Left lung (tissue), 10 donors: Measurements from ENCODE around the gene SMC4. TPM values are rescaled to one million over a fixed set of nuclear protein-coding genes. Genes with fewer than 3 reads are reported as not detected.
A peak's percentile ranks its signal among the peaks of the same experiment; 100 is the strongest.

ENCODE experiments used
- ATAC-seq: fragments of 200-7000 bp; cut with Tn5 transposase; one replicate; pipeline ENCODE4 v1.9.1; 2020; ENCODE audit warnings: moderate library complexity
- DNase-seq, 4 donors: peaks; one replicate each; pipeline ENCODE4 v3.0.0-alpha.2; 2013 to 2020
- H3K27ac ChIP-seq, 2 donors: fragments of 200-600 bp; sonication (generic) in 1 of 2; one replicate each; pipeline versions ENCODE4 v1.5.0 to v1.8.0; 2020 to 2021
- H3K27me3 ChIP-seq, 2 donors: fragments of 200-600 bp; sonication (generic) in 1 of 2; one replicate each; pipeline versions ENCODE4 v1.5.0 to v1.8.0; 2020 to 2021
- H3K36me3 ChIP-seq, 2 donors: fragments of 200-600 bp; sonication (generic) in 1 of 2; one replicate each; pipeline versions ENCODE4 v1.5.0 to v1.8.0; 2020 to 2021
- H3K4me1 ChIP-seq, 2 donors: fragments of 200-600 bp; one replicate each; pipeline ENCODE4 v1.8.0; 2021
- H3K4me3 ChIP-seq, 2 donors: fragments of 200-600 bp; sonication (generic) in 1 of 2; one replicate each; pipeline versions ENCODE4 v1.5.0 to v1.8.0; 2020 to 2021; ENCODE audit warnings: mild to moderate bottlenecking in 1 of 2
- H3K9me3 ChIP-seq, 2 donors: fragments of 200-600 bp; sonication (generic) in 1 of 2; one replicate each; pipeline versions ENCODE4 v1.5.0 to v1.8.0; 2020 to 2021
- CTCF ChIP-seq, 2 donors: fragments of 200-600 bp; sonication (generic) in 1 of 2; IDR thresholded peaks; one replicate each; pipeline versions ENCODE4 v1.5.0 to v1.8.0; 2021; ENCODE audit warnings: antibody characterized with exemption in 2 of 2
- intact Hi-C, 2 donors: fragments of 100-400 bp; cut with DNase I; formaldehyde crosslinking; loops; one replicate each; pipeline versions ENCODE4 v1.11.2 to v1.14.2; 2022
- polyA plus RNA-seq, 6 donors: library from polyadenylated mRNA; unstranded; fragments of 120-200 nt; gene quantifications; one replicate each; pipeline ENCODE4 v1.2.1, GENCODE V29; 2013; ENCODE audit not compliant: insufficient read length in 6 of 6
- total RNA-seq, 2 donors: library from RNA; stranded (reverse); fragmentation: NEBNext Ultra II Directional; extraction: Animal tissue kit (Norgen Biotek cat#: 25700); gene quantifications; one replicate each; pipeline ENCODE4 v1.2.1, GENCODE V29; 2021
- donor health status: DM: no; HTN: yes; CAD: no.
- donor health status: DM: no; HTN: no; CAD: no.

Gene SMC4
- total and polyA plus RNA-seq, 8 donors = 68.6 to 224 (median 142) TPM

GRCh38 chr3:160368804-160369203 lies 30.6 kb upstream of the SMC4 start:
- TF ChIP-seq CTCF (IDR thresholded peaks at IDR 0.05) = no peak
- H3K9me3 ChIP-seq = no peaks in the 10 kb centered on the region
- no peaks in the 10 kb centered on the region for H3K4me1 ChIP-seq
- ATAC-seq (peak; percentile 11), DNase-seq (no peak)
- H3K36me3 ChIP-seq = no peaks in the 10 kb centered on the region
- intact Hi-C loops = no loop called here
- H3K27me3 ChIP-seq = no peaks in the 10 kb centered on the region
- H3K4me3 ChIP-seq = no peak overlapping the region
- peak overlapping the region; percentile 10 to 49 for H3K27ac ChIP-seq

- Histone ChIP-seq H3K4me1 (no peaks in the 10 kb centered on the region), H3K27me3 (no peaks in the 10 kb centered on the region), H3K9me3 (no peaks in the 10 kb centered on the region), H3K27ac (peak overlapping the region; percentile 10 to 49), H3K4me3 (no peak overlapping the region), H3K36me3 (no peaks in the 10 kb centered on the region)
- DNase-seq = no peak
- intact Hi-C loops = no loop called here
- ATAC-seq = peak; percentile 22
- no peak for TF ChIP-seq CTCF (IDR thresholded peaks at IDR 0.05)
These were observed 29.7 kb upstream of the SMC4 start for GRCh38 chr3:160369784-160370183.

GRCh38 chr3:160370987-160371857 lies 28.2 kb upstream of the SMC4 start:
- no peaks in the 10 kb centered on the region for H3K4me1 ChIP-seq
- DNase-seq (peak in 2 of 4 donors; percentile 46 to 58), ATAC-seq (peak; percentile 84)
- no peak for TF ChIP-seq CTCF (IDR thresholded peaks at IDR 0.05)
- peak overlapping the region; percentile 10 to 49 for H3K27ac ChIP-seq
- H3K36me3 ChIP-seq = no peaks in the 10 kb centered on the region
- H3K27me3 ChIP-seq = no peaks in the 10 kb centered on the region
- no peaks in the 10 kb centered on the region for H3K9me3 ChIP-seq
- intact Hi-C loops = no loop called here
- no peak overlapping the region for H3K4me3 ChIP-seq

- ATAC-seq (no peak), DNase-seq (no peak)
- intact Hi-C loops = no loop called here
- Histone ChIP-seq H3K4me1 (no peaks in the 10 kb centered on the region), H3K27me3 (no peaks in the 10 kb centered on the region), H3K27ac (no peak overlapping the region), H3K36me3 (peaks cover 0 to 6% of the 10 kb centered on the region in 2 donors), H3K9me3 (no peaks in the 10 kb centered on the region), H3K4me3 (no peak overlapping the region)
- no peak for TF ChIP-seq CTCF (IDR thresholded peaks at IDR 0.05)
These were observed 26.7 kb upstream of the SMC4 start for GRCh38 chr3:160372780-160373179.

GRCh38 chr3:160373655-160374054 lies 25.8 kb upstream of the SMC4 start:
- no peak for TF ChIP-seq CTCF (IDR thresholded peaks at IDR 0.05)
- Histone ChIP-seq H3K4me3 (no peak overlapping the region), H3K36me3 (peaks cover 0 to 6% of the 10 kb centered on the region in 2 donors), H3K27ac (peak overlapping the region in 1 of 2 donors; percentile 23), H3K4me1 (no peaks in the 10 kb centered on the region), H3K9me3 (no peaks in the 10 kb centered on the region), H3K27me3 (no peaks in the 10 kb centered on the region)
- DNase-seq = no peak
- intact Hi-C loops = no loop called here
- no peak for ATAC-seq
